ENCODE data around the gene CSF2RB. TPM values are rescaled to one million over a fixed set of nuclear protein-coding genes. Genes with fewer than 3 reads are reported as not detected.

Gene CSF2RB
- total and polyA plus RNA-seq, 2 of the 13 experiments (the other 11 are each of a cell fraction or from before 2014, with no cell fraction given): not detected

DNA sequence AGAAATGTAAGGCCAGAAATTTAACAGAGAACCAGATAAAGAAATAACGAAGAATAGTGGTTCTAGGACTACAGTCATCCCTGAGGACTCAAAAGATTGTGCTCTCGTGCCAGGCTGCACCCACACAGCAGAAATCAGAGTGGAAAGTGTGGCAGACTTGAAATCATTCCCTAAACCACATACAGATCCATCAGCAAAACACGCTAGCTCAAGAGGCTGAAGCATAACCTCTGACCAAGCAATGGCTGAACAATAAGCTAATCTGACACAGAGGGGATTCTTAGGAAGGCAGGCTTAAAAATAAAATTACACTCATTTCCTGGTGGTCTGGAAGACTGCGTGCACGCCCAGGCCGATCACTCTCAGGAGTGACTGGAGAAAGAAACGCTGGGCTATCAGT, 33.7 kb upstream of the CSF2RB start (continued):
- TF ChIP-seq, protein P1, sequence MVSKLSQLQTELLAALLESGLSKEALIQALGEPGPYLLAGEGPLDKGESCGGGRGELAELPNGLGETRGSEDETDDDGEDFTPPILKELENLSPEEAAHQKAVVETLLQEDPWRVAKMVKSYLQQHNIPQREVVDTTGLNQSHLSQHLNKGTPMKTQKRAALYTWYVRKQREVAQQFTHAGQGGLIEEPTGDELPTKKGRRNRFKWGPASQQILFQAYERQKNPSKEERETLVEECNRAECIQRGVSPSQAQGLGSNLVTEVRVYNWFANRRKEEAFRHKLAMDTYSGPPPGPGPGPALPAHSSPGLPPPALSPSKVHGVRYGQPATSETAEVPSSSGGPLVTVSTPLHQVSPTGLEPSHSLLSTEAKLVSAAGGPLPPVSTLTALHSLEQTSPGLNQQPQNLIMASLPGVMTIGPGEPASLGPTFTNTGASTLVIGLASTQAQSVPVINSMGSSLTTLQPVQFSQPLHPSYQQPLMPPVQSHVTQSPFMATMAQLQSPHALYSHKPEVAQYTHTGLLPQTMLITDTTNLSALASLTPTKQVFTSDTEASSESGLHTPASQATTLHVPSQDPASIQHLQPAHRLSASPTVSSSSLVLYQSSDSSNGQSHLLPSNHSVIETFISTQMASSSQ (IDR thresholded peaks at IDR 0.05; ENCODE audit: low read depth): no peak
- TF ChIP-seq, protein P1 (CRISPR knock-in tag; IDR thresholded peaks at IDR 0.05; ENCODE audit: borderline replicate concordance): no peak
- TF ChIP-seq NR2F2 (IDR thresholded peaks at IDR 0.05; ENCODE audit: borderline replicate concordance, low read depth) (no peak), ARNTL (CRISPR knock-in tag; IDR thresholded peaks at IDR 0.05) (no peak), ZNF775 (CRISPR knock-in tag; IDR thresholded peaks at IDR 0.05; ENCODE audit: borderline replicate concordance) (no peak), MED8 (CRISPR knock-in tag; IDR thresholded peaks at IDR 0.05; ENCODE audit: insufficient replicate concordance) (no peak)
- TF ChIP-seq, protein P2, sequence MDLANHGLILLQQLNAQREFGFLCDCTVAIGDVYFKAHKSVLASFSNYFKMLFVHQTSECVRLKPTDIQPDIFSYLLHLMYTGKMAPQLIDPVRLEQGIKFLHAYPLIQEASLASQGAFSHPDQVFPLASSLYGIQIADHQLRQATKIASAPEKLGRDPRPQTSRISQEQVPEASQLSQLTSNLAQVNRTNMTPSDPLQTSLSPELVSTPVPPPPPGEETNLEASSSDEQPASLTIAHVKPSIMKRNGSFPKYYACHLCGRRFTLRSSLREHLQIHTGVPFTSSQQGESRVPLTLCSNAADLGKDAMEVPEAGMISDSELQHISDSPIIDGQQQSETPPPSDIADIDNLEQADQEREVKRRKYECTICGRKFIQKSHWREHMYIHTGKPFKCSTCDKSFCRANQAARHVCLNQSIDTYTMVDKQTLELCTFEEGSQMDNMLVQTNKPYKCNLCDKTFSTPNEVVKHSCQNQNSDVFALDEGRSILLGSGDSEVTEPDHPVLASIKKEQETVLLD (CRISPR knock-in tag; IDR thresholded peaks at IDR 0.05; ENCODE audit: low read depth): no peak
- TF ChIP-seq, protein P3, sequence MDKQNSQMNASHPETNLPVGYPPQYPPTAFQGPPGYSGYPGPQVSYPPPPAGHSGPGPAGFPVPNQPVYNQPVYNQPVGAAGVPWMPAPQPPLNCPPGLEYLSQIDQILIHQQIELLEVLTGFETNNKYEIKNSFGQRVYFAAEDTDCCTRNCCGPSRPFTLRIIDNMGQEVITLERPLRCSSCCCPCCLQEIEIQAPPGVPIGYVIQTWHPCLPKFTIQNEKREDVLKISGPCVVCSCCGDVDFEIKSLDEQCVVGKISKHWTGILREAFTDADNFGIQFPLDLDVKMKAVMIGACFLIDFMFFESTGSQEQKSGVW (CRISPR knock-in tag; IDR thresholded peaks at IDR 0.05; ENCODE audit: borderline replicate concordance): no peak
- TF ChIP-seq, protein P4, sequence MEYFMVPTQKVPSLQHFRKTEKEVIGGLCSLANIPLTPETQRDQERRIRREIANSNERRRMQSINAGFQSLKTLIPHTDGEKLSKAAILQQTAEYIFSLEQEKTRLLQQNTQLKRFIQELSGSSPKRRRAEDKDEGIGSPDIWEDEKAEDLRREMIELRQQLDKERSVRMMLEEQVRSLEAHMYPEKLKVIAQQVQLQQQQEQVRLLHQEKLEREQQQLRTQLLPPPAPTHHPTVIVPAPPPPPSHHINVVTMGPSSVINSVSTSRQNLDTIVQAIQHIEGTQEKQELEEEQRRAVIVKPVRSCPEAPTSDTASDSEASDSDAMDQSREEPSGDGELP (IDR thresholded peaks at IDR 0.05; ENCODE audit: borderline replicate concordance, low read depth): no peak
- TF ChIP-seq, protein P5, sequence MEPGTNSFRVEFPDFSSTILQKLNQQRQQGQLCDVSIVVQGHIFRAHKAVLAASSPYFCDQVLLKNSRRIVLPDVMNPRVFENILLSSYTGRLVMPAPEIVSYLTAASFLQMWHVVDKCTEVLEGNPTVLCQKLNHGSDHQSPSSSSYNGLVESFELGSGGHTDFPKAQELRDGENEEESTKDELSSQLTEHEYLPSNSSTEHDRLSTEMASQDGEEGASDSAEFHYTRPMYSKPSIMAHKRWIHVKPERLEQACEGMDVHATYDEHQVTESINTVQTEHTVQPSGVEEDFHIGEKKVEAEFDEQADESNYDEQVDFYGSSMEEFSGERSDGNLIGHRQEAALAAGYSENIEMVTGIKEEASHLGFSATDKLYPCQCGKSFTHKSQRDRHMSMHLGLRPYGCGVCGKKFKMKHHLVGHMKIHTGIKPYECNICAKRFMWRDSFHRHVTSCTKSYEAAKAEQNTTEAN (CRISPR knock-in tag; conservative IDR thresholded peaks at IDR 0.05): no peak
- TF ChIP-seq, protein P6, sequence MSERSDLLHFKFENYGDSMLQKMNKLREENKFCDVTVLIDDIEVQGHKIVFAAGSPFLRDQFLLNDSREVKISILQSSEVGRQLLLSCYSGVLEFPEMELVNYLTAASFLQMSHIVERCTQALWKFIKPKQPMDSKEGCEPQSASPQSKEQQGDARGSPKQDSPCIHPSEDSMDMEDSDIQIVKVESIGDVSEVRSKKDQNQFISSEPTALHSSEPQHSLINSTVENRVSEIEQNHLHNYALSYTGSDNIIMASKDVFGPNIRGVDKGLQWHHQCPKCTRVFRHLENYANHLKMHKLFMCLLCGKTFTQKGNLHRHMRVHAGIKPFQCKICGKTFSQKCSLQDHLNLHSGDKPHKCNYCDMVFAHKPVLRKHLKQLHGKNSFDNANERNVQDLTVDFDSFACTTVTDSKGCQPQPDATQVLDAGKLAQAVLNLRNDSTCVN (CRISPR knock-in tag; IDR thresholded peaks at IDR 0.05; ENCODE audit: borderline replicate concordance): no peak

All from HepG2 (cell line).